H9 (cell line): ENCODE measurements around the gene ITGAX. TPM values are rescaled to one million over a fixed set of nuclear protein-coding genes. Genes with fewer than 3 reads are reported as not detected.

Experiments used
- DNase-seq: peaks from one replicate; pipeline ENCODE4 v3.0.0-alpha.2; 2017
- H2AFZ ChIP-seq: one replicate; pipeline ENCODE4 v1.6.1; 2013; ENCODE audit warnings: mild to moderate bottlenecking, low read length, control low read depth, moderate library complexity
- H2AK5ac ChIP-seq: 2 replicates; pipeline ENCODE4 v1.6.1; 2013; ENCODE audit warnings: low read length, control low read depth, mixed read lengths; ENCODE audit not compliant: insufficient read length
- H2BK120ac ChIP-seq: one replicate; pipeline ENCODE4 v1.6.1; 2013; ENCODE audit warnings: low read depth, mild to moderate bottlenecking, low read length, control low read depth, inconsistent platforms; ENCODE audit not compliant: poor library complexity, severe bottlenecking
- H2BK12ac ChIP-seq: 2 replicates; pipeline ENCODE4 v1.6.1; 2013; ENCODE audit warnings: low read length, control low read depth, mixed read lengths, low read depth; ENCODE audit not compliant: insufficient read length
- H2BK15ac ChIP-seq: 2 replicates; pipeline ENCODE4 v1.6.1; 2013; ENCODE audit warnings: low read depth, low read length, control low read depth
- H2BK20ac ChIP-seq: one replicate; pipeline ENCODE4 v1.6.1; 2013; ENCODE audit warnings: low read depth, mild to moderate bottlenecking, low read length, control low read depth, inconsistent platforms; ENCODE audit not compliant: poor library complexity, severe bottlenecking
- H2BK5ac ChIP-seq: 2 replicates; pipeline ENCODE4 v1.6.1; 2013; ENCODE audit warnings: low read length, control low read depth, mixed read lengths; ENCODE audit not compliant: insufficient read length
- H3K14ac ChIP-seq: 2 replicates; pipeline ENCODE4 v1.6.1; 2013; ENCODE audit warnings: low read length, control low read depth; ENCODE audit not compliant: insufficient read depth
- H3K18ac ChIP-seq: 2 replicates; pipeline ENCODE4 v1.6.1; 2013; ENCODE audit warnings: low read depth, mild to moderate bottlenecking, mixed read lengths, low read length, control low read depth; ENCODE audit not compliant: insufficient read length
- H3K23ac ChIP-seq: 2 replicates; pipeline ENCODE4 v1.6.1; 2013; ENCODE audit warnings: low read length, control low read depth, mixed read lengths, low read depth; ENCODE audit not compliant: insufficient read length
- H3K23me2 ChIP-seq: 2 replicates; pipeline ENCODE4 v1.6.1; 2013; ENCODE audit warnings: low read depth, mild to moderate bottlenecking, mixed read lengths, low read length, control low read depth; ENCODE audit not compliant: insufficient read length, poor library complexity, severe bottlenecking
- H3K27ac ChIP-seq: 2 replicates; pipeline ENCODE4 v1.5.1; 2013; ENCODE audit warnings: low read length, control low read depth, mixed read lengths, low read depth; ENCODE audit not compliant: insufficient read length
- H3K27me3 ChIP-seq: 2 replicates; pipeline ENCODE4 v1.6.1; 2013; ENCODE audit warnings: low read length, control low read depth, inconsistent platforms; ENCODE audit not compliant: insufficient read depth
- H3K4ac ChIP-seq: 2 replicates; pipeline ENCODE4 v1.6.1; 2013; ENCODE audit warnings: low read depth, mild to moderate bottlenecking, control low read depth, inconsistent platforms, low read length, moderate library complexity
- H3K4me1 ChIP-seq: 2 replicates; pipeline ENCODE4 v1.6.1; 2013; ENCODE audit warnings: low read length, control low read depth, inconsistent platforms; ENCODE audit not compliant: insufficient read depth
- H3K4me2 ChIP-seq: 2 replicates; pipeline ENCODE4 v1.6.1; 2013; ENCODE audit warnings: low read length, control low read depth, mixed read lengths; ENCODE audit not compliant: insufficient read length, insufficient read depth
- H3K56ac ChIP-seq: 2 replicates; pipeline ENCODE4 v1.6.1; 2013; ENCODE audit warnings: low read depth, mild to moderate bottlenecking, mixed read lengths, low read length, control low read depth; ENCODE audit not compliant: insufficient read length
- H3K79me1 ChIP-seq: 2 replicates; pipeline ENCODE4 v1.6.1; 2013; ENCODE audit warnings: low read depth, mild to moderate bottlenecking, moderate library complexity, low read length, control low read depth, inconsistent platforms; ENCODE audit not compliant: insufficient read depth, poor library complexity, severe bottlenecking
- H3K79me2 ChIP-seq: 2 replicates; pipeline ENCODE4 v1.6.1; 2013; ENCODE audit warnings: low read length, control low read depth, inconsistent platforms; ENCODE audit not compliant: insufficient read depth
- H3K9ac ChIP-seq: 2 replicates; pipeline ENCODE4 v1.6.1; 2013; ENCODE audit warnings: low read length, control low read depth, mixed read lengths; ENCODE audit not compliant: insufficient read length; ENCODE audit errors: extremely low read depth
- H3K9me3 ChIP-seq: one replicate; pipeline ENCODE4 v1.6.1; 2013; ENCODE audit warnings: low read depth, low read length, inconsistent platforms; ENCODE audit not compliant: control insufficient read depth
- H3T11ph ChIP-seq: one replicate; pipeline ENCODE4 v1.6.1; 2013; ENCODE audit warnings: mild to moderate bottlenecking, low read length, control low read depth, inconsistent platforms
- H4K20me1 ChIP-seq: one replicate; pipeline ENCODE4 v1.6.1; 2013; ENCODE audit not compliant: control insufficient read depth, insufficient read length, insufficient read depth
- H4K5ac ChIP-seq: 2 replicates; pipeline ENCODE4 v1.6.1; 2013; ENCODE audit warnings: low read depth, mild to moderate bottlenecking, mixed read lengths, low read length, control low read depth; ENCODE audit not compliant: insufficient read length
- H4K8ac ChIP-seq: replicated peaks from 2 replicates; pipeline ENCODE4 v1.6.1; 2013; ENCODE audit warnings: low read length, control low read depth, mixed read lengths, low read depth; ENCODE audit not compliant: insufficient read length
- H4K91ac ChIP-seq: 2 replicates; pipeline ENCODE4 v1.6.1; 2013; ENCODE audit warnings: low read depth, mild to moderate bottlenecking, moderate library complexity, mixed read lengths, low read length, control low read depth; ENCODE audit not compliant: insufficient read length
- H3K27ac Mint-ChIP-seq, 3 experiments: 2 replicates in 2 of 3; 3 replicates in 1 of 3; pipeline ENCODE4 v1.8.0; 2020 to 2021; ENCODE audit warnings: mixed read lengths in 3 of 3, mild to moderate bottlenecking in 1 of 3, moderate library complexity in 1 of 3
- H3K27me3 Mint-ChIP-seq: 2 replicates; pipeline ENCODE4 v1.8.0; 2021; ENCODE audit warnings: low read depth, mild to moderate bottlenecking, moderate library complexity, mixed read lengths
- H3K36me3 Mint-ChIP-seq, 3 experiments: 2 replicates in 2 of 3; 3 replicates in 1 of 3; pipeline ENCODE4 v1.8.0; 2020 to 2021; ENCODE audit warnings: low read depth in 3 of 3, mixed read lengths in 3 of 3; ENCODE audit not compliant: insufficient read depth in 1 of 3
- H3K4me1 Mint-ChIP-seq, 2 experiments: 2 replicates each; pipeline ENCODE4 v1.8.0; 2020; ENCODE audit warnings: mixed read lengths in 2 of 2
- H3K4me3 Mint-ChIP-seq, 2 experiments: 2 replicates in 1 of 2; 3 replicates in 1 of 2; pipeline ENCODE4 v1.8.0; 2020 to 2021; ENCODE audit warnings: mild to moderate bottlenecking in 2 of 2, mixed read lengths in 2 of 2, moderate library complexity in 1 of 2
- H3K9me3 Mint-ChIP-seq, 2 experiments: 2 replicates in 1 of 2; 3 replicates in 1 of 2; pipeline ENCODE4 v1.8.0; 2020; ENCODE audit warnings: mild to moderate bottlenecking in 2 of 2, mixed read lengths in 2 of 2, moderate library complexity in 1 of 2
- CTCF ChIP-seq: fragments of 200-600 bp; sonication (generic); conservative IDR thresholded peaks from 3 replicates; pipeline ENCODE4 v1.8.0; 2021; ENCODE audit warnings: antibody characterized with exemption, mild to moderate bottlenecking
- WGBS: extraction: QIAGEN DNeasy Blood & Tissue Kit; methylation state at CpG from one replicate; pipeline ENCODE4 v1.1.7; 2013; ENCODE audit warnings: missing lambda C conversion rate, low lambda C conversion rate, mixed read lengths; ENCODE audit not compliant: insufficient read length; ENCODE audit errors: extremely low coverage; 5-methylcytosine and 5-hydroxymethylcytosine counted together
- total RNA-seq: library from RNA; stranded (reverse); gene quantifications from 2 replicates; pipeline ENCODE4 v1.2.1, GENCODE V29; 2021

ITGAX gene
- total RNA-seq, 1 experiment from 2014 or later: 0.28 TPM

DNA sequence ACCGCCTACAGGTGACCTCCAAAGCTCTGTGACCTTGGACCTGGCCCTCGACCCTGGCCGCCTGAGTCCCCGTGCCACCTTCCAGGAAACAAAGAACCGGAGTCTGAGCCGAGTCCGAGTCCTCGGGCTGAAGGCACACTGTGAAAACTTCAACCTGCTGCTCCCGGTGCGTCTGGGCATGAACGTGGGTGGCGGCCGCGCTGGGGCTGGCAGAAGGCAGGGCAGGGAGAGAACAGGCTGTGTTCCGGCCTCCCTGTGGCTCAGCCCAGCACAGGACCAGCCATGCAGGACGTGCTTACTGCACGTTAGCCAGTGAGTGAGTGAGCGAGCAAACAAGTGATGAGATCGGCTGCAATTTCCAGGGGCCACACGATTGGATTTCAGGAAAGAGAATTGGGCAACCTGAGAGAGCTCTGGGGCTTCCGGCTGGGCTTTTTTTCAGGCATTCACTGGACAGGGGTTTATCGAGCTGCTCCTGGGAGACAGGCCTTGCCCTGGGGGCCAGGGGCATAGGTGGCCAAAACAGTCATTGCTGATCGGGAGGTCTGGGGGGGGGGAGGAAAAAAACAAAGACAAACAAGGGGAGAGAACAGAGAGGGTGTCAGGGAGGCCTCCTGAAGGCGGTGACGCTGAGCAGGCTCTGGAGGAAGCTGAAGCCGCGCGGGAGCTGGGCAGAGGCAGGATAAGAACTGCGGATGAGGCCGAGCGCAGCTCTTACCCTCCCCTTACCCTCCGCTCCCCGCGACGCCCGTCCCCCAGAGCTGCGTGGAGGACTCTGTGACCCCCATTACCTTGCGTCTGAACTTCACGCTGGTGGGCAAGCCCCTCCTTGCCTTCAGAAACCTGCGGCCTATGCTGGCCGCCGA lies 16.9 kb downstream of the ITGAX start:
- Histone ChIP-seq H3K23me2 (no peaks in the 10 kb centered on the region), H3K18ac (peak overlapping the region; percentile 30), H4K20me1 (no peaks in the 10 kb centered on the region), H2AFZ (no peak overlapping the region), H4K91ac (no peak overlapping the region), H3T11ph (no peak overlapping the region), H3K27ac (no peak overlapping the region), H2BK5ac (no peak overlapping the region), H3K4me1 (no peaks in the 10 kb centered on the region), H2BK20ac (no peak overlapping the region), H4K5ac (no peak overlapping the region), H3K56ac (no peak overlapping the region), H3K23ac (no peak overlapping the region), H3K9ac (no peak overlapping the region), H2BK120ac (no peak overlapping the region), H3K27me3 (no peaks in the 10 kb centered on the region), H3K79me1 (no peaks in the 10 kb centered on the region), H3K4ac (no peak overlapping the region), H4K8ac (no peak overlapping the region), H2BK15ac (no peak overlapping the region), H3K79me2 (no peaks in the 10 kb centered on the region), H3K14ac (no peak overlapping the region), H2AK5ac (no peak overlapping the region), H3K4me2 (no peak overlapping the region), H3K9me3 (no peaks in the 10 kb centered on the region), H2BK12ac (no peak overlapping the region)
- H3K27me3 Mint-ChIP-seq: peaks cover 22% of the 10 kb centered on the region
- DNase-seq: no peak
- WGBS: no CpG with 5 or more reads among the region's 42 CpGs
- TF ChIP-seq CTCF: no peak
- H3K27ac Mint-ChIP-seq: peak overlapping the region in 1 of 3 experiments; percentile 76; a peak in 1 of 7 replicates
- H3K4me3 Mint-ChIP-seq: no peak overlapping the region
- peaks cover 10 to 12% of the 10 kb centered on the region in 2 experiments for H3K9me3 Mint-ChIP-seq
- H3K4me1 Mint-ChIP-seq: 0 out of 4 replicates have a peak, but pooled peaks cover 0 to 3% of the 10 kb centered on the region in 2 experiments
- no peaks in the 10 kb centered on the region for H3K36me3 Mint-ChIP-seq
